Measurements from ENCODE around the gene LRFN2. TPM values are rescaled to one million over a fixed set of nuclear protein-coding genes. Genes with fewer than 3 reads are reported as not detected.

Gene LRFN2
- total RNA-seq, 2 donors from 2014 or later, result not detected

- no peak for TF ChIP-seq CTCF (IDR thresholded peaks at IDR 0.05)
- Histone ChIP-seq H3K27me3 (replicated peaks; ENCODE audit: insufficient read depth) (no peaks in the 10 kb centered on the region), H3K9me3 (no peaks in the 10 kb centered on the region), H3K27ac (no peak overlapping the region), H3K4me3 (no peak overlapping the region), H3K4me1 (ENCODE audit: control insufficient read depth in 1 of 2, low read depth in 2 of 2) (peaks cover 0 to 5% of the 10 kb centered on the region in 2 donors), H3K36me3 (no peaks in the 10 kb centered on the region)
- ATAC-seq (ENCODE audit: insufficient number of reproducible peaks, low FRiP score, low read depth) (no peak), DNase-seq (ENCODE audit: low spot score) (no peak)
These were observed 186.4 kb downstream of the LRFN2 start for GRCh38 chr6:40400738-40401137.

- Histone ChIP-seq H3K9me3 (no peaks in the 10 kb centered on the region), H3K4me3 (no peak overlapping the region), H3K27ac (no peak overlapping the region), H3K27me3 (replicated peaks; ENCODE audit: insufficient read depth) (no peaks in the 10 kb centered on the region), H3K36me3 (no peaks in the 10 kb centered on the region), H3K4me1 (ENCODE audit: control insufficient read depth in 1 of 2, low read depth in 2 of 2) (peaks cover 0 to 5% of the 10 kb centered on the region in 2 donors)
- ATAC-seq (ENCODE audit: insufficient number of reproducible peaks, low FRiP score, low read depth) (no peak), DNase-seq (ENCODE audit: low spot score) (no peak)
- no peak for TF ChIP-seq CTCF (IDR thresholded peaks at IDR 0.05)
These were observed 187.2 kb downstream of the LRFN2 start for GRCh38 chr6:40399888-40400457.

- no peak for DNase-seq (ENCODE audit: low spot score)
- no peaks in the 10 kb centered on the region for H3K9me3 ChIP-seq
- no peaks in the 10 kb centered on the region for H3K36me3 ChIP-seq
- no peak overlapping the region for H3K27ac ChIP-seq
- H3K4me1 ChIP-seq (ENCODE audit: control insufficient read depth in 1 of 2, low read depth in 2 of 2), result peaks cover 0 to 5% of the 10 kb centered on the region in 2 donors
- ATAC-seq (ENCODE audit: insufficient number of reproducible peaks, low FRiP score, low read depth), result no peak
- TF ChIP-seq CTCF (IDR thresholded peaks at IDR 0.05), result no peak
- H3K4me3 ChIP-seq, result no peak overlapping the region
- no peaks in the 10 kb centered on the region for H3K27me3 ChIP-seq (replicated peaks; ENCODE audit: insufficient read depth)
These were observed 188.2 kb downstream of the LRFN2 start for GRCh38 chr6:40398810-40399477.

- ATAC-seq (ENCODE audit: insufficient number of reproducible peaks, low FRiP score, low read depth) (no peak), DNase-seq (ENCODE audit: low spot score) (no peak)
- no peak for TF ChIP-seq CTCF (IDR thresholded peaks at IDR 0.05)
- no peaks in the 10 kb centered on the region for H3K27me3 ChIP-seq (replicated peaks; ENCODE audit: insufficient read depth)
- H3K4me1 ChIP-seq (ENCODE audit: control insufficient read depth in 1 of 2, low read depth in 2 of 2), result peaks cover 0 to 5% of the 10 kb centered on the region in 2 donors
- no peak overlapping the region for H3K4me3 ChIP-seq
- H3K9me3 ChIP-seq, result no peaks in the 10 kb centered on the region
- no peaks in the 10 kb centered on the region for H3K36me3 ChIP-seq
- no peak overlapping the region for H3K27ac ChIP-seq
These were observed 189.0 kb downstream of the LRFN2 start for GRCh38 chr6:40398034-40398691.

- ATAC-seq (ENCODE audit: insufficient number of reproducible peaks, low FRiP score, low read depth), result no peak
These were observed 189.7 kb downstream of the LRFN2 start for GRCh38 chr6:40397287-40398033.

More at GRCh38 chr6:40397287-40398033, 189.7 kb downstream of the LRFN2 start:
- Histone ChIP-seq H3K4me3 (no peak overlapping the region), H3K36me3 (no peaks in the 10 kb centered on the region), H3K9me3 (no peaks in the 10 kb centered on the region), H3K27me3 (replicated peaks; ENCODE audit: insufficient read depth) (no peaks in the 10 kb centered on the region), H3K27ac (no peak overlapping the region), H3K4me1 (ENCODE audit: control insufficient read depth in 1 of 2, low read depth in 2 of 2) (peaks cover 0 to 5% of the 10 kb centered on the region in 2 donors)
- DNase-seq (ENCODE audit: low spot score), result no peak
- TF ChIP-seq CTCF (IDR thresholded peaks at IDR 0.05), result no peak

All from thoracic aorta (tissue), 2 donors.